ENCODE data around the gene ACOXL. TPM values are rescaled to one million over a fixed set of nuclear protein-coding genes. Genes with fewer than 3 reads are reported as not detected.

Gene ACOXL
- total and polyA plus RNA-seq, 2 of the 8 experiments (the other 6 are each of a cell fraction or from before 2014, with no cell fraction given): 11.4 to 20.6 TPM

- H2AFZ ChIP-seq (ENCODE audit: low read length): no peak overlapping the region
- H4K5ac ChIP-seq (ENCODE audit: insufficient read length, low read depth, low read length): no peak overlapping the region
- no peak overlapping the region for H2BK15ac ChIP-seq (ENCODE audit: low read length)
- no peak overlapping the region for H4K91ac ChIP-seq (replicated peaks; ENCODE audit: insufficient read length, low read length)
- H3K4me2 ChIP-seq (ENCODE audit: insufficient read depth in 1 of 2, low read depth in 2 of 2, low read length in 2 of 2): no peak overlapping the region
- no peak overlapping the region for H4K8ac ChIP-seq (ENCODE audit: extremely low read depth, insufficient read depth, low read length)
- no peaks in the 10 kb centered on the region for H3K23me2 ChIP-seq (ENCODE audit: low read depth, low read length)
- no peaks in the 10 kb centered on the region for H3K9me3 ChIP-seq (ENCODE audit: insufficient read depth in 2 of 2, low read depth in 1 of 2, low read length in 1 of 2)
- H2AK5ac ChIP-seq (ENCODE audit: low read depth, low read length): no peak overlapping the region
- no peak overlapping the region for H3K14ac ChIP-seq (ENCODE audit: insufficient read length)
- H2BK12ac ChIP-seq (ENCODE audit: low read depth, low read length): no peak overlapping the region
- peaks cover 2 to 23% of the 10 kb centered on the region in 2 experiments; a peak in 3 of 4 replicates for H3K79me2 ChIP-seq (ENCODE audit: control insufficient read depth in 1 of 2, insufficient read depth in 2 of 2, low read length in 2 of 2)
- H4K20me1 ChIP-seq (replicated peaks in 1 of 2; ENCODE audit: control insufficient read depth in 1 of 2, insufficient read depth in 2 of 2, low read length in 2 of 2): peaks cover 4 to 10% of the 10 kb centered on the region in 2 experiments
- H3K27ac ChIP-seq (ENCODE audit: low read depth, low read length): no peak overlapping the region
- H3K27me3 ChIP-seq (replicated peaks in 1 of 4; ENCODE audit: control insufficient read depth in 3 of 4, extremely low read depth in 1 of 4, insufficient read depth in 3 of 4, low read length in 3 of 4): no peaks in the 10 kb centered on the region; a peak in 1 of 7 replicates
- POLR2A ChIA-PET (ENCODE audit: partially characterized antibody): no interaction called here
- no peak overlapping the region for H3K23ac ChIP-seq (ENCODE audit: insufficient read length)
- H2BK5ac ChIP-seq (ENCODE audit: low read depth, low read length): no peak overlapping the region
- FAIRE-seq (no peak), DNase-seq (ENCODE audit: low read depth in 1 of 2, low spot score in 2 of 2) (no peak)
- no peak overlapping the region for H3K4ac ChIP-seq (replicated peaks; ENCODE audit: insufficient read length, low read depth, low read length)
- H3K56ac ChIP-seq (replicated peaks; ENCODE audit: insufficient read length, low read depth, low read length): no peak overlapping the region
- no peak overlapping the region for H3K4me3 ChIP-seq (ENCODE audit: extremely low read depth in 1 of 4, insufficient read depth in 2 of 4, low read depth in 3 of 4, low read length in 4 of 4)
- H3K79me1 ChIP-seq (ENCODE audit: low read depth, low read length): peaks cover 7% of the 10 kb centered on the region
- H3K36me3 ChIP-seq (ENCODE audit: control insufficient read depth in 2 of 4, insufficient read depth in 4 of 4, low read length in 3 of 4): peaks cover 0 to 34% (median 6%) of the 10 kb centered on the region in 4 experiments; a peak in 5 of 8 replicates
- H3K4me1 ChIP-seq (replicated peaks in 1 of 4; ENCODE audit: control insufficient read depth in 3 of 4, insufficient read depth in 4 of 4, low read length in 3 of 4): peaks cover 0 to 3% (median 1%) of the 10 kb centered on the region in 4 experiments; a peak in 1 of 7 replicates
- H3K9ac ChIP-seq (replicated peaks in 1 of 4; ENCODE audit: extremely low read depth in 1 of 4, low read depth in 3 of 4, low read length in 3 of 4): no peak overlapping the region
- H2BK120ac ChIP-seq (replicated peaks; ENCODE audit: low read depth, low read length): no peak overlapping the region
- CTCF ChIA-PET (ENCODE audit: partially characterized antibody): interaction anchor here (0.7 to 1.2 kb wide), 3 partner anchors 13 to 78 kb away, joined by 3 to 5 read pairs (median 3); no protein-coding TSS in a partner anchor
- H2BK20ac ChIP-seq (ENCODE audit: low read length): no peak overlapping the region
- 83% methylated on average over 3 of the region's 3 CpGs; no CpG with 5 or more reads in 1 of the 2 experiments for WGBS, 2 experiments (ENCODE audit: extremely low coverage in 1 of 2, insufficient coverage in 1 of 2, insufficient read length in 1 of 2, insufficient replicate concordance in 2 of 2, low coverage in 1 of 2, low lambda C conversion rate in 2 of 2, missing lambda C conversion rate in 1 of 2)
- no peak overlapping the region for H3K18ac ChIP-seq (ENCODE audit: extremely low read depth, low read length)
- no peak for TF ChIP-seq RXRA (IDR thresholded peaks at IDR 0.05; ENCODE audit: insufficient read depth, low read depth, low read length)
- TF ChIP-seq CHD2 (IDR thresholded peaks at IDR 0.05; ENCODE audit: low read length): no peak
- TF ChIP-seq CEBPB (IDR thresholded peaks at IDR 0.05; ENCODE audit: low read depth, low read length): no peak
- no peak for TF ChIP-seq NANOG (IDR thresholded peaks at IDR 0.05; ENCODE audit: insufficient read depth, low read depth, low read length, poor library complexity, severe bottlenecking)
- TF ChIP-seq ATF2 (IDR thresholded peaks at IDR 0.05; ENCODE audit: low read length): no peak
- no peak for TF ChIP-seq YY1 (IDR thresholded peaks at IDR 0.05; ENCODE audit: low read depth, low read length)
- TF ChIP-seq FOSL1 (IDR thresholded peaks at IDR 0.05; ENCODE audit: insufficient read depth, low read depth, low read length): no peak
- no peak for TF ChIP-seq BACH1 (IDR thresholded peaks at IDR 0.05; ENCODE audit: low read length)
- no peak for TF ChIP-seq TAF7 (optimal IDR thresholded peaks at IDR 0.05; ENCODE audit: borderline replicate concordance, low read depth, low read length)
- no peak for TF ChIP-seq ATF3 (IDR thresholded peaks at IDR 0.05; ENCODE audit: insufficient read depth, low read depth, low read length)
- TF ChIP-seq EZH2 (IDR thresholded peaks at IDR 0.05; ENCODE audit: low read depth, low read length, severe bottlenecking): no peak
These were observed 416.0 kb downstream of the ACOXL start for GRCh38 chr2:111148225-111148873.
